Ascending aorta (tissue), 2 donors: ENCODE results near the gene OR6Q1. TPM values are rescaled to one million over a fixed set of nuclear protein-coding genes. Genes with fewer than 3 reads are reported as not detected.

Source experiments
- DNase-seq, 2 donors: peaks; one replicate each; pipeline ENCODE4 v3.0.0-alpha.2; 2019; ENCODE audit warnings: low spot score in 2 of 2
- H3K27ac ChIP-seq, 2 donors: fragments of 200-600 bp; sonication (generic); one replicate each; pipeline ENCODE4 v1.5.1; 2016 to 2017; ENCODE audit warnings: mild to moderate bottlenecking in 1 of 2
- H3K27me3 ChIP-seq: fragments of 200-600 bp; sonication (generic); one replicate; pipeline ENCODE4 v1.5.1; 2017
- H3K36me3 ChIP-seq, 2 donors: fragments of 200-600 bp; sonication (generic); one replicate each; pipeline ENCODE4 v1.5.1; 2016
- H3K4me1 ChIP-seq, 2 donors: fragments of 200-600 bp; sonication (generic); one replicate each; pipeline ENCODE4 v1.5.1; 2016 to 2017; ENCODE audit warnings: mild to moderate bottlenecking in 1 of 2
- H3K4me3 ChIP-seq, 2 donors: fragments of 200-600 bp; sonication (generic); one replicate each; pipeline ENCODE4 v1.5.1; 2016 to 2017; ENCODE audit warnings: mild to moderate bottlenecking in 1 of 2
- H3K9me3 ChIP-seq, 2 donors: fragments of 200-600 bp; sonication (generic); one replicate each; pipeline ENCODE4 v1.5.1; 2016
- CTCF ChIP-seq, 3 experiments: fragments of 200-600 bp in 2 of 3; fragments of 450-650 bp in 1 of 3; sonication (generic) in 2 of 3; IDR thresholded peaks; one replicate each; pipeline ENCODE4 v1.5.1; 2016 to 2019; ENCODE audit warnings: antibody characterized with exemption in 3 of 3, mild to moderate bottlenecking in 1 of 3, moderate library complexity in 1 of 3
- intact Hi-C: fragments of 100-400 bp; cut with DNase I; formaldehyde crosslinking; loops from one replicate; pipeline ENCODE4 v1.15.1; 2023
- total RNA-seq: library from RNA; depleted of rRNA; stranded (reverse); fragments of >200 nt; gene quantifications from one replicate; pipeline ENCODE4 v1.1.0, GENCODE V29; 2016

The OR6Q1 gene
- total RNA-seq, 1 donor from 2014 or later = not detected

GRCh38 chr11:58003036-58003435 is 27.7 kb upstream of the OR6Q1 start:
- no peaks in the 10 kb centered on the region for H3K9me3 ChIP-seq

GRCh38 chr11:58003591-58003990 is 27.2 kb upstream of the OR6Q1 start:
- no peaks in the 10 kb centered on the region for H3K4me1 ChIP-seq
- no peaks in the 10 kb centered on the region for H3K9me3 ChIP-seq
- intact Hi-C loops = no loop called here

More at GRCh38 chr11:58003036-58003435, 27.7 kb upstream of the OR6Q1 start:
- TF ChIP-seq CTCF (IDR thresholded peaks at IDR 0.05) = no peak
- no peak for DNase-seq
- H3K4me3 ChIP-seq = no peak overlapping the region
- H3K27me3 ChIP-seq = no peaks in the 10 kb centered on the region
- no peak overlapping the region for H3K27ac ChIP-seq
- intact Hi-C loops = no loop called here
- no peaks in the 10 kb centered on the region for H3K4me1 ChIP-seq
- H3K36me3 ChIP-seq = no peaks in the 10 kb centered on the region

GRCh38 chr11:58004664-58005063 is 26.1 kb upstream of the OR6Q1 start:
- H3K4me3 ChIP-seq = no peak overlapping the region
- no peaks in the 10 kb centered on the region for H3K4me1 ChIP-seq
- intact Hi-C loops = no loop called here
- no peaks in the 10 kb centered on the region for H3K36me3 ChIP-seq
- TF ChIP-seq CTCF (IDR thresholded peaks at IDR 0.05) = no peak
- no peaks in the 10 kb centered on the region for H3K9me3 ChIP-seq
- no peaks in the 10 kb centered on the region for H3K27me3 ChIP-seq
- no peak overlapping the region for H3K27ac ChIP-seq
- no peak for DNase-seq

More at GRCh38 chr11:58003591-58003990, 27.2 kb upstream of the OR6Q1 start:
- Histone ChIP-seq H3K4me3 (no peak overlapping the region), H3K27me3 (no peaks in the 10 kb centered on the region), H3K36me3 (no peaks in the 10 kb centered on the region), H3K27ac (no peak overlapping the region)
- TF ChIP-seq CTCF (IDR thresholded peaks at IDR 0.05) = no peak
- DNase-seq = no peak

GRCh38 chr11:58006940-58007339 is 23.8 kb upstream of the OR6Q1 start:
- intact Hi-C loops = no loop called here
- Histone ChIP-seq H3K27me3 (no peaks in the 10 kb centered on the region), H3K27ac (no peak overlapping the region), H3K4me1 (no peaks in the 10 kb centered on the region), H3K36me3 (no peaks in the 10 kb centered on the region), H3K9me3 (no peaks in the 10 kb centered on the region), H3K4me3 (no peak overlapping the region)
- TF ChIP-seq CTCF (IDR thresholded peaks at IDR 0.05) = no peak
- no peak for DNase-seq

DNA sequence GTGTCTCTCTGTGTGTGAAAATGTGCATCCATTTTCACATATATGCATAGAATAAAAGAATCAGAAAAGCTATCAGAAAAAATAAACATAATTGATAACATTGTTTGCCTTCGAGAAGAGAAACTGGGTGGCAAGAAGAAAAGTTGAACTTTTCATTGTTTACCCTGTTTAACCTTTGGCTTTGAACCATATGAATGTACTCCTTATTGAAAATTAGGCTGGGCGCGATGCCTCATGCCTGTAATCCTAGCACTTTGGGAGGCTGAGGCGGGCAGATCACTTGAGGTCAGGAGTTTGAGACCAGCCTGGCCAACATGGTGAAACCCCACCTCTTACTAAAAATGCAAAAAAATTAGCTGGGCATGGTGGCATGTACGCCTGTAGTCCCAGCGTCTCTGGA is 19.0 kb upstream of the OR6Q1 start:
- no peaks in the 10 kb centered on the region for H3K4me1 ChIP-seq
- H3K27me3 ChIP-seq = no peaks in the 10 kb centered on the region
- H3K9me3 ChIP-seq = no peaks in the 10 kb centered on the region
- DNase-seq = no peak
- no peak for TF ChIP-seq CTCF (IDR thresholded peaks at IDR 0.05)
- no peak overlapping the region for H3K27ac ChIP-seq
- intact Hi-C loops = no loop called here
- no peak overlapping the region for H3K4me3 ChIP-seq
- no peaks in the 10 kb centered on the region for H3K36me3 ChIP-seq

- Histone ChIP-seq H3K9me3 (no peaks in the 10 kb centered on the region), H3K4me3 (peak within 1 kb of the TSS in 1 of 2 donors; percentile 15), H3K36me3 (no peaks in the 10 kb centered on the region), H3K27ac (peak within 1 kb of the TSS; percentile 59 to 64), H3K27me3 (no peaks in the 10 kb centered on the region), H3K4me1 (peaks cover 0 to 6% of the 10 kb centered on the region in 2 donors)
- no peak for TF ChIP-seq CTCF (IDR thresholded peaks at IDR 0.05)
- DNase-seq = no peak
- intact Hi-C loops = no loop called here
These were observed 7.3 kb upstream of the OR6Q1 start, which contains the start of gene OR9Q1 for GRCh38 chr11:58023435-58023931. Gene OR9Q1 (plus strand): TSS chr11:58023881. CDS start chr11:58179445, 155,564 bp downstream.
